Astrocyte of the cerebellum (primary cell): ENCODE data around the gene FGF1.
A peak's percentile ranks its signal among the peaks of the same experiment; 100 is the strongest.

Source experiments
- DNase-seq: peaks from one replicate; pipeline ENCODE4 v3.0.0-alpha.2; 2011; ENCODE audit warnings: low read depth
- H3K4me3 ChIP-seq: 2 replicates; pipeline ENCODE4 v1.5.1; 2011; ENCODE audit warnings: mild to moderate bottlenecking, low read depth, low read length, moderate library complexity
- in situ Hi-C: cut with HindIII; loops from 2 replicates; pipeline ENCODE4 v1.10.0; 2017; ENCODE audit warnings: low sequenced_read_pairs
- TF ChIP-seq, protein P1 (sequence below): IDR thresholded peaks from 2 replicates; pipeline ENCODE4 v1.5.1; 2012; ENCODE audit warnings: low read length, low read depth, moderate library complexity, mild to moderate bottlenecking; ENCODE audit errors: missing control alignments

The FGF1 gene

DNA sequence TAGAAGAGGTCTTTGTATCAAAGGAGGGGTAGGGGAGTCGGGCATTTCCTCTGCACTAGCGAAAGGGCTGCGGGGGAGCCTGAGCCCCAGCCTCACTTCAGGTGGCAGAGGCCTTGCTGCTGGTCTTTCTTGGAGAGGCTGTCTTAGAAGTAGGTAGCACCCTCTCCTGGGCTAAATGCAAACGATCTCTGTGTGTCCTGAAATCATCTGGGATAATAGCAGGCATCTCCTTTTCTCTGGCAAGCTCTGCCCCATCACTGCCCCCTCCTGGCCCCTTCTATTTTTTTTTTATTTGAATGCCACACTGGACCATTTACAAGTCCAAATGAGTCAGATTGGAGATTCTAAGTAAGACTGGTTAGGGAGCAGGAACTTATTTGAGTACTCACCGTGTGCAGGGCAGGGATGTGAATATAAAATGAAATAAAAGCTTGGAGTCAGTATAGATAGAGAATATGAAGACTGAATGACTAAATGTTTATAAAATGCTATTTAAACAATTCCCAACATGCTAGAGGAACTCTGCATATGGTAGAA lies 137.1 kb downstream of the FGF1 start:
- in situ Hi-C loops, result loop anchor here (5.0 to 25.0 kb wide), 3 partner anchors 174 to 397 kb away; no protein-coding TSS in a partner anchor
- TF ChIP-seq, protein P1, sequence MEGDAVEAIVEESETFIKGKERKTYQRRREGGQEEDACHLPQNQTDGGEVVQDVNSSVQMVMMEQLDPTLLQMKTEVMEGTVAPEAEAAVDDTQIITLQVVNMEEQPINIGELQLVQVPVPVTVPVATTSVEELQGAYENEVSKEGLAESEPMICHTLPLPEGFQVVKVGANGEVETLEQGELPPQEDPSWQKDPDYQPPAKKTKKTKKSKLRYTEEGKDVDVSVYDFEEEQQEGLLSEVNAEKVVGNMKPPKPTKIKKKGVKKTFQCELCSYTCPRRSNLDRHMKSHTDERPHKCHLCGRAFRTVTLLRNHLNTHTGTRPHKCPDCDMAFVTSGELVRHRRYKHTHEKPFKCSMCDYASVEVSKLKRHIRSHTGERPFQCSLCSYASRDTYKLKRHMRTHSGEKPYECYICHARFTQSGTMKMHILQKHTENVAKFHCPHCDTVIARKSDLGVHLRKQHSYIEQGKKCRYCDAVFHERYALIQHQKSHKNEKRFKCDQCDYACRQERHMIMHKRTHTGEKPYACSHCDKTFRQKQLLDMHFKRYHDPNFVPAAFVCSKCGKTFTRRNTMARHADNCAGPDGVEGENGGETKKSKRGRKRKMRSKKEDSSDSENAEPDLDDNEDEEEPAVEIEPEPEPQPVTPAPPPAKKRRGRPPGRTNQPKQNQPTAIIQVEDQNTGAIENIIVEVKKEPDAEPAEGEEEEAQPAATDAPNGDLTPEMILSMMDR, result peak; percentile 89
- DNase-seq, result peak; percentile 93
- H3K4me3 ChIP-seq, result no peak overlapping the region

DNA sequence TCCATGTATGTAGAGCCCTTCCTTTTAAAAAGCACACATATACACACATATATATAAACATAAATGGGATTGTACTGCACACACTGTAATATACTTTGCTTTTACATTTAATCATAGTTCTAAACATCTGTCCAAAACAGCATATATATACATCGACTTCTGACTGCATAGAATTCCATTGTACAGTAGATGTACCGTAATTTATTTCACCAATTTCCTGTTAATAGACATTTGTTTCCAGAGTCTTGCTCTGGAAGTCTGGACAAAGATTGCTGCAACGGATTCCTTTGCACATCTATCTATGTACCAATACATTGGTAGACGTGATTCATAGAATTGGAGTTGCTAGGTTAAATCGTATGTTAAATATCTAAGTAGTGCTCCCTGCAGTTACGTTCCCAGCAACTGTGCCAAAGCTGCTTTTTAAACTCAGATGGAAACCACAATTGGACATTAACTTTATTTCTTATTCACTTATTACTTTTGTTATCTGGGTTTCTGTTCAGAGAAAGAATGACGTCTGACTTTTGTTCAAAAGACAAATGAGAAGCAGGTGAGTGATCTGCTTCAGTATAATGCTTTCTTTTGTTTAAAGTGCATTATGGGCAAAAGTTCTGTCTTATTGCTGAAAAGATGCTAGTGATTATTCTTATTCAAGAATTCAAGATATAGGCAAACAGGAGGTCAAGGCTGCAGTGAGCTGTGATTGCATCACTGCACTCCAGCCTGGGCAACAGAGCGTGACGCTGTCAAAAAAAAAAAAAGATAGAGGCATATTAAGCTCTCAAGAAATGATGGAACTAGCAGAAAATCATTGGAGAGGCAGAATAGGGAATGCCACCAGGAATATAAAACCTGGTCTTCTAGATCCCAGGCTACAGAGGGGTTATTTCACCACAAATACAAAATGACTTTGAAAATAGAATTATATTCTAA lies 138.2 kb downstream of the FGF1 start:
- no peak overlapping the region for H3K4me3 ChIP-seq
- no peak for DNase-seq
- in situ Hi-C loops, result loop anchor here (5.0 to 25.0 kb wide), 3 partner anchors 173 to 395 kb away; no protein-coding TSS in a partner anchor
- TF ChIP-seq, protein P1, result no peak

DNA sequence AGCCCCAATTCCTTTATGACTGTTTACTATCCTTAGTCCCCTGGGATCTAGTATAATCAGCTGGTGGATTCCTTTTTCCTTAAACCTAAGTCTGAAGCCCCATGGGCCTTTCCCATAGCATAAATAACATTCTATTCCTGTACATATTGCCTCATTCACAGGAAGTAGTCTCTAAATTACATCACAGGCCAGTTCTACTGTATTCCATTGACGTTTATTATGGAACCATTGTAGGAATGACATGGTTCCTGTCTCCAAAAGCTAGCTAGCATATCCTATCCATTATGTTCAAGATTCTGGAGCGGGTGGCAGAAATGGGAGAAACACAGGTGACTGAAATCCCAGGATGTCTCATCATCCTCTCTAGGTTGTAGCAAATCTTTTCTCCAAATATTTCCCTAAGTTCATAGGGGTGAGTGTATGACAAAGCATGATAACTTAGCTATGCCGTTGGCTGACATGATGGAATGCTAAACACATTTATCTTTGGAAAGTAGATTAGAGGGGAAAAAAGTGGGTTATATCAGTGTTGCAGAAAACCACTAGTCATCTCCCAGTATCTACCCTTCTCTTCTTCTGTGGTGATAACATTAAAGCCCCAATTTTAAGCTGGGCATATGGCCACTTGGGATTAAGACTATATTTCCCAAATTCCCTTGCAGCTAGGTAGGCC lies 140.1 kb downstream of the FGF1 start:
- in situ Hi-C loops, result loop anchor here (5.0 to 25.0 kb wide), 3 partner anchors 171 to 393 kb away; no protein-coding TSS in a partner anchor
- DNase-seq, result no peak
- TF ChIP-seq, protein P1, result no peak
- H3K4me3 ChIP-seq, result no peak overlapping the region

DNA sequence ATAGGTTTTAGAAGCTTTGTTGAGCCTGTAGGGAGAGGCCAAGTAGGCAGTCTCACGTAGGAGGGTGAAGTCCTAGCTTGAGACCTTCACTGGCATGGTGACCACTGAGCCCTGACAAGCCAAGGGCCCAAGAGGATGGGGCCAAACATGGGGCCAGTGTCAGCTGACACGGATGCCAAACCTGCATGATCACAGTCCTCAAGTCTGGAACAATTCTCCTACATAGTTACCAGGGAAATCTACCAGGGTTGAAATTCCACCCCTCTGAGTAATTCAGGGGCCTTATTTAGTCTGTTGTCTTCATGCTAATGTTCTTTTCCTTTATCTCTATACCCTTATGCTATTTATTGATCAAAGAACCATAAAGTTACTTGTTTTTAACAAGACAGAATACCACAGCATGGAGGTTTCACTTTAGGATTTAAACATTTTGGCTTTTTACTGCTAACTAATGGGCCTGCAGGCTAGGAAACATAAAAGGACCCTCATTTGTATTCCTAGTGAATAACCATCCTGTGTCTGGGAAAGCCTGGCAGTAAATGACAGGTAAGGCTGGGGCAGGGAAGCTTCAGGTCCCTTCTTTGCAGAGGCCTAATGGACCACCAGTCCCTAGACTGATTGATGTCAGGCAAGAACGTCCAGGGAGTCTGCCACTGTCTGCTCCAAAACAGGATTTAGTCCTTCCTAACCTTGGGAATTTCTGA lies 140.8 kb downstream of the FGF1 start:
- in situ Hi-C loops, result loop anchor here (5.0 to 25.0 kb wide), 5 partner anchors 37 to 393 kb away; no protein-coding TSS in a partner anchor

DNA sequence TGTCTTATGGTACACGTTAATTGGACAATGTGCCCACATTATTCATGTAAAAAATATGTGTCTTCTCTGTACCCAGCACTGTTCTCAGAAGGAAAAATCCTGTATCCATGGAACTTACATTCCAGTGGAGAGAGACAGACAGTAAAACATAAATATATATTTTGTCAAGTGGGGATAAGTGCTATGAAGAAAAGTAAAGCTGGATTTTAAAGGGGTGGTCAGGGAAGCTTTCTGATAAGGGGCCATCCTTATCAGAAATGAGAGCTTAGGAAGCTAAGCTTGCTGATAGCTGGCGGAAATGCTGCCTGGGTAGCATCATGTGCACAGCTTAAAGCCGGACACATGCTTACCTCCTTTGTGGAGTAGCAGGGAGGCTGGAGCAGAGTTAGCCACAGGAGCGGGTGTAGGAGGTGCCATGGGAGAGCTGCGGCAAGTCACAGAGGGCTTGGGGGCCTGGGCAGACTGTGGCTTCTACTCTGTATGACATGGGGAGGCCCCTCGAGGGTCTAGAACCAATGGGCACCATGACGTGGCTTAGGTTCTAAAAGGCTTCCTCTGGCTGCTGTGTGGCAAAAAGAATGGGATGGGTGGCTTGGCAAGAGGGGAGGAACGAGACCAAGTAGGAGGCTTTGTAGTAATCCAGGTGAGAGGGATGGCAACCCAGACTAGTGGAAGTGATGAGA lies 141.7 kb downstream of the FGF1 start:
- TF ChIP-seq, protein P1, result no peak
- H3K4me3 ChIP-seq, result no peak overlapping the region
- no peak for DNase-seq
- in situ Hi-C loops, result loop anchor here (5.0 to 25.0 kb wide), 4 partner anchors 38 to 232 kb away; no protein-coding TSS in a partner anchor

More for the DNA sequence above, 140.8 kb downstream of the FGF1 start:
- TF ChIP-seq, protein P1, result no peak
- no peak for DNase-seq
- H3K4me3 ChIP-seq, result no peak overlapping the region
